Measurements from ENCODE around the gene CLASP1.

- TF ChIP-seq SNAI2 (CRISPR knock-in tag; IDR thresholded peaks at IDR 0.05) (no peak), PATZ1 (CRISPR knock-in tag; IDR thresholded peaks at IDR 0.05; ENCODE audit: borderline replicate concordance) (no peak), ZNF8 (CRISPR knock-in tag; IDR thresholded peaks at IDR 0.05) (no peak), ZFP30 (CRISPR knock-in tag; IDR thresholded peaks at IDR 0.05) (no peak)
Observed at GRCh38 chr2:121486191-121486790, 163.0 kb downstream of the CLASP1 start.

Data from SK-N-SH treated with all-trans-retinoic acid at 6 μM for 48 hours (cell line).